Fibroblast of skin of left biceps (primary cell): ENCODE measurements around the gene UNC5A.

Source experiments
- DNase-seq, 2 experiments: peaks; one replicate each; pipeline ENCODE4 v3.0.0-alpha.2; 2013; ENCODE audit warnings: low read depth in 2 of 2

UNC5A gene

DNA sequence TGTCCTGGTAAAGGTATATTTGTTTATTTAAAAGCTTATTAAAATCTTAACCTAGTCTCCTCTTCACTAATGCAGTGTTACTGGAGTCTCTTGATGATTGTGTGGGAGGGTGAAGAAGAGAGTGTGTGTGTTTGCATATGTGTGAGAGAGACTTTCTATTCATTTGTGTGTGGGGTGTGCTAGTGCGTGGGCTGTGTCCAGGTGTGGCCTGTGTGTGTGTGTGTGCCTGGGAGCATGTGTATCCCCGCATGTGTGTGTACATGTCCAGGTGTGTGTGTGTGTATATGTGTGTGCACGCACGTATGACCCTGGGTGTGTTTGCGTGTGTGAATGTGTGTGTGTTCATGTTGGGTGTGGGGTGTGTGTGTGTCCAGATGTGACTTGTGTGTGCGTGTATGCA lies 10.3 kb upstream of the UNC5A start:
- no peak for DNase-seq

- no peak for DNase-seq
These were observed 8.1 kb upstream of the UNC5A start for GRCh38 chr5:176802116-176802784.

- DNase-seq = no peak
These were observed 7.1 kb upstream of the UNC5A start for GRCh38 chr5:176803068-176803942.

DNA sequence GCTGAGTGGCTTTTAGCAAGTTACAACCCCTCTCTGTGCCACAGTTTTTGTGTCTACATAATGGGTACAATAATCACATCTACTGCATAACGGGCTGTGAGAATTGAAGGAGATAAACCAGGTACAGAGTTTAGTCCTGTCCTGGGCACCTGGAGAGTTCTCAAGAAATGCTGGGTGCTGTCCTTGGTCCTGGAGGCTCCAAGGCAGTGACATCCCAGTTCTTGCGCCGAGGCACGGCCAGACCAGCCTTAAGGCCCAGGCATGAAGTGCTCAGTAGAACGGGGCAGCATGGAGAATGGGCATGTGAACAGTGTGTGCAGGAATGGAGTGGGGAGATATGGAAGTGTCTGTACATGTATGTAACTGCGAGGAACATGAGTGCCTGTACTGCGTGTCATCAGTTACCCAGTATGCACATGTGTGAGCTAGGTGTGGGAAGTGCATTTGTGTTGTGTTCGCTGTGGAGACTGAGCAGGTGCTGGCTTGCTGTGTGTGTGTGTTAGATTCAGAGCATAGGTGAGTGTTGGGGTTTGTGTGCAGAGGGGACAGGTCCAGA lies 6.3 kb upstream of the UNC5A start:
- no peak for DNase-seq

- DNase-seq = no peak
These were observed 4.2 kb upstream of the UNC5A start for GRCh38 chr5:176806137-176806536.

GRCh38 chr5:176809544-176810080 lies 747 bp upstream of the UNC5A start:
- no peak for DNase-seq

- DNase-seq = no peak
These were observed 535 bp downstream of the UNC5A start for GRCh38 chr5:176810687-176811501.

- no peak for DNase-seq
These were observed 2.2 kb downstream of the UNC5A start for GRCh38 chr5:176812269-176813259.

DNA sequence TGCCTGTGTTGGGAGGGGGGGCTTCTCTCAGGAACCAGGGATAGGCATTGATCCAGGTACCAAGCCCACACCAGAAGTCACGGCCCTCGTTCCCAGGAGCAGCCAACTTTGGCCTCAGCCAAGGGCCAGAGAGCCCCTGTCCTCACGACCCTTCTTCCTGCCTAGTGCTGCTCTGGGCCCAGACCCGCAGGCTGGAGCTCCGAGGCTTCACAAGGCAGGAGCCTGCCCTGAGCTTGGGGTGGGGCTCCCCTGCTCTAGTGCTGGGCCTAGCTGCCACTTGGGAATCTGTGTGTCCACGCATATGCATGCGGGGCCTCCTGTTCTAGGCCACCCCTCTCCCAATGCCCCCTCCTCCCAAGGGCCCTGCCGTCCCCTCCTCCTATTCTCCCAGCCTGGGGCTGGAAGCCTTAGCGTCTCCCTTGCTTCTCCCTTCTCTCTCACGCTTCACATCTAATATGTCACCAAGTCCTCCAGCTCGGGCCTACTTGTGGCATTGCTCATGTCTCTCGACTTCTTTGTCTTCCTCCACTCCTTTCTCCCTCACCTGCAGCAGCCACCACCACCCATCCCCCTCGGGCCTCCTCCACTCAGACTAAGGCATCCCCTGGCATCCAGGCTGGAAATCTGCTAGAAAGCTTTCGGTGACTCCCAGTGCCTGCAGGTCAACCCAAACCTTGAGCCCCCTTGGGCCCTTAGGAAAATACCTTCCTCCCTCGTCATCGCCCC lies 3.4 kb downstream of the UNC5A start:
- DNase-seq = no peak

GRCh38 chr5:176814313-176814685 lies 3.9 kb downstream of the UNC5A start:
- no peak for DNase-seq

- no peak for DNase-seq
These were observed 4.6 kb downstream of the UNC5A start for GRCh38 chr5:176814836-176815438.

GRCh38 chr5:176816043-176816745 lies 5.8 kb downstream of the UNC5A start:
- DNase-seq = no peak

DNA sequence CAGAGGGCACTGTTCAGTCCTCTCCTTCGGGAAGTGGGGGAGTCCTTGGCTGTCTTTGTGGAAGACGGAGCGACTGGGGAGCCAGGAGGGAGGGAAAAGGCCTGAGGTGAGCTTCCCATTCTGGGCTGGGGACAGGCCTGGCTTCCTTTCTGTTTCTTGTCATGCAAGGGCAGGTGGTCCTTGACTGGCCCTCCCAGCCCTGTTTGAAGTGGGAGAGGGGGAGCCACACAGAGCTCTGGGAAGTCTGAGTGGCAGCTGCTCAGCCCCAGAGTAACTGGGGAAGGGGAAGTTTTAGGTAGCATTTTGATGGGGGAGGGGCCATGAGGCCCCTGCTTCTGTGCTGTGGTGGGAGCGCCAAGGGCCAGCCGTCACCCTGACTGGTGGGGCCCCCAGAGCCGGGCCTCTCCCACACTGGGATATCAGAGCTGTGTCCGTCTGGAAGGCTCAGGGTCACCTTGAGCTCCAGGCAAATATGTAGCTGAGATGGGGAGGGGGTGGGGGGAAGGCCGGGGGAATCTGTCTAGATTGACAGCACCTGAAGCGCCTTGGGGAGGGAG lies 6.5 kb downstream of the UNC5A start:
- no peak for DNase-seq

DNA sequence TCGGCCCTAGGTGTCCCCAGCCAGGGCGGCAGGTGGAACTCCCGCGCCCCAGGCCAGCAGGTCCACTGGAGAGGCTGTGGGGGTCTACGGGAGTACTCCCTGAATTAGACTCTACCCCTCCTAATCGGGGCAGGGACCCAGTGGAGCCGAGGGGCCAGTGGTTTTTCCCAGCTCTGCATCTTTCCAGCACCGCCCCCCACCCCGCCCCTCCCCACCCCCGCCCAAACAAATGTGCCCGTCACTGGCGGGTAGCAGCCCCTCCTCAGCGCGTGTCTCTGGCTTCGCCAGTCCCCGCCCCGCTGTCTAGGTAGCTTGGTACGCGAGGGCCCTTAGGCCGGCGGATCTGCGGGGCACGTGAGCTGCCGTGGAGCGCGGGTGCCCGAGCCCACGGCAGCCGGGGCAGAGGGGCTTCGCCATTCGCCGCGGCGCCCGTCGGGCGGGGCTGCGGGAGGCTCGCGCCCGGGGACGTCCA lies 7.0 kb downstream of the UNC5A start:
- no peak for DNase-seq

GRCh38 chr5:176817841-176818377 lies 7.5 kb downstream of the UNC5A start:
- no peak for DNase-seq

- no peak for DNase-seq
These were observed 8.2 kb downstream of the UNC5A start for GRCh38 chr5:176818391-176819098.

GRCh38 chr5:176819476-176819875 lies 9.1 kb downstream of the UNC5A start:
- no peak for DNase-seq
